Stimulated activated CD4-positive, alpha-beta T cell treated with anti-CD3 and anti-CD28 coated beads, Interleukin-2, amount 100 ng/mL, for 4 hours (primary cell): ENCODE measurements around the gene HOPX.
A peak's percentile ranks its signal among the peaks of the same experiment; 100 is the strongest.
"Not testable (repeated sequence)": the region's sequence is repeated elsewhere in the genome, so short reads cannot be mapped to it uniquely, and the experiment has no call there.

Experiments used
- DNase-seq: peaks from one replicate; pipeline ENCODE4 v3.0.0-alpha.2; 2020; ENCODE audit warnings: low read depth

HOPX gene

GRCh38 chr4:56681158-56681852 lies at the start of gene HOPX:
Gene HOPX, minus strand, starts transcription at chr4:56681296. Its CDS starts 23,480 bp downstream, at chr4:56657816.
- peak; percentile 46 for DNase-seq

GRCh38 chr4:56730097-56730496 lies 49.0 kb upstream of the HOPX start:
- no peak for DNase-seq

- no peak for DNase-seq
Measured at GRCh38 chr4:56728512-56728911, 47.4 kb upstream of the HOPX start.

GRCh38 chr4:56727150-56727549 lies 46.1 kb upstream of the HOPX start:
- no peak for DNase-seq

GRCh38 chr4:56726593-56726992 lies 45.5 kb upstream of the HOPX start:
- not testable (repeated sequence) for DNase-seq

- no peak for DNase-seq
Measured at GRCh38 chr4:56723659-56724230, 42.6 kb upstream of the HOPX start.

- DNase-seq = no peak
Measured at GRCh38 chr4:56723201-56723605, 42.1 kb upstream of the HOPX start.

- DNase-seq = no peak
Measured at GRCh38 chr4:56708146-56708545, 27.1 kb upstream of the HOPX start.

- DNase-seq = no peak
Measured at GRCh38 chr4:56705966-56706365, 24.9 kb upstream of the HOPX start.

GRCh38 chr4:56705334-56705733 lies 24.2 kb upstream of the HOPX start:
- DNase-seq = no peak

GRCh38 chr4:56704089-56704871 lies 23.2 kb upstream of the HOPX start:
- DNase-seq = no peak

GRCh38 chr4:56703378-56703777 lies 22.3 kb upstream of the HOPX start:
- no peak for DNase-seq

- DNase-seq = no peak
Measured at GRCh38 chr4:56701644-56702043, 20.5 kb upstream of the HOPX start.

GRCh38 chr4:56701161-56701480 lies 20.0 kb upstream of the HOPX start:
- DNase-seq = no peak

GRCh38 chr4:56699537-56700105 lies 18.5 kb upstream of the HOPX start:
- no peak for DNase-seq

- DNase-seq = no peak
Measured at GRCh38 chr4:56698329-56698728, 17.2 kb upstream of the HOPX start.

- no peak for DNase-seq
Measured at GRCh38 chr4:56696056-56696455, 15.0 kb upstream of the HOPX start.

- DNase-seq = not testable (repeated sequence)
Measured at GRCh38 chr4:56693476-56693875, 12.4 kb upstream of the HOPX start.

GRCh38 chr4:56692576-56692975 lies 11.5 kb upstream of the HOPX start:
- no peak for DNase-seq

GRCh38 chr4:56691425-56691824 lies 10.3 kb upstream of the HOPX start:
- DNase-seq = no peak

- no peak for DNase-seq
Measured at GRCh38 chr4:56690393-56690792, 9.3 kb upstream of the HOPX start.

- no peak for DNase-seq
Measured at GRCh38 chr4:56689201-56689969, 8.3 kb upstream of the HOPX start.
